Measurements from ENCODE around the gene CNST.

CNST gene

GRCh38 chr1:246683521-246683920 lies 117.3 kb downstream of the CNST start:
- no peak overlapping the region for H3K4me3 ChIP-seq (ENCODE audit: low read length)
- H4K20me1 ChIP-seq (ENCODE audit: insufficient read depth, low read length): no peaks in the 10 kb centered on the region
- no peak for TF ChIP-seq EZH2 (optimal IDR thresholded peaks at IDR 0.05; ENCODE audit: low read depth, low read length)
- TF ChIP-seq CTCF (IDR thresholded peaks at IDR 0.05; ENCODE audit: low read length): no peak
- no peak for TF ChIP-seq EZH2phosphoT487 (IDR thresholded peaks at IDR 0.05; ENCODE audit: low read length)
- no peaks in the 10 kb centered on the region for H3K9me3 ChIP-seq (replicated peaks; ENCODE audit: insufficient read depth, low read length)
- H3K79me2 ChIP-seq (ENCODE audit: low read length): no peaks in the 10 kb centered on the region
- no peaks in the 10 kb centered on the region for H3K36me3 ChIP-seq (replicated peaks; ENCODE audit: insufficient read depth, low read length)
- no peaks in the 10 kb centered on the region for H3K9me2 ChIP-seq (replicated peaks; ENCODE audit: insufficient read depth, low read length)
- no peaks in the 10 kb centered on the region for H3K27me3 ChIP-seq (replicated peaks; ENCODE audit: insufficient read depth, low read length)
- no peak overlapping the region for H3K9ac ChIP-seq (ENCODE audit: low read length)
- no peak overlapping the region for H3K4me2 ChIP-seq (ENCODE audit: low read depth, low read length)
- H3F3A ChIP-seq (ENCODE audit: insufficient read depth, low read length): no peaks in the 10 kb centered on the region
- H3K4me1 ChIP-seq (ENCODE audit: low read length): no peaks in the 10 kb centered on the region
- no peak overlapping the region for H2AFZ ChIP-seq (ENCODE audit: low read length)
- H3K27ac ChIP-seq (ENCODE audit: low read length): no peak overlapping the region
- DNase-seq: no peak

- no peaks in the 10 kb centered on the region for H4K20me1 ChIP-seq (ENCODE audit: insufficient read depth, low read length)
- no peaks in the 10 kb centered on the region for H3F3A ChIP-seq (ENCODE audit: insufficient read depth, low read length)
- no peaks in the 10 kb centered on the region for H3K9me3 ChIP-seq (replicated peaks; ENCODE audit: insufficient read depth, low read length)
- H3K4me1 ChIP-seq (ENCODE audit: low read length): no peaks in the 10 kb centered on the region
- H3K27ac ChIP-seq (ENCODE audit: low read length): no peak overlapping the region
- no peak overlapping the region for H3K9ac ChIP-seq (ENCODE audit: low read length)
- no peaks in the 10 kb centered on the region for H3K9me2 ChIP-seq (replicated peaks; ENCODE audit: insufficient read depth, low read length)
- TF ChIP-seq EZH2phosphoT487 (IDR thresholded peaks at IDR 0.05; ENCODE audit: low read length) (no peak), EZH2 (optimal IDR thresholded peaks at IDR 0.05; ENCODE audit: low read depth, low read length) (no peak), CTCF (IDR thresholded peaks at IDR 0.05; ENCODE audit: low read length) (no peak)
- no peak overlapping the region for H3K4me2 ChIP-seq (ENCODE audit: low read depth, low read length)
- H3K27me3 ChIP-seq (replicated peaks; ENCODE audit: insufficient read depth, low read length): no peaks in the 10 kb centered on the region
- H2AFZ ChIP-seq (ENCODE audit: low read length): no peak overlapping the region
- DNase-seq: no peak
- H3K79me2 ChIP-seq (ENCODE audit: low read length): no peaks in the 10 kb centered on the region
- H3K36me3 ChIP-seq (replicated peaks; ENCODE audit: insufficient read depth, low read length): no peaks in the 10 kb centered on the region
- no peak overlapping the region for H3K4me3 ChIP-seq (ENCODE audit: low read length)
Measured at GRCh38 chr1:246687002-246687401, 120.7 kb downstream of the CNST start.

- Histone ChIP-seq H2AFZ (ENCODE audit: low read length) (peak overlapping the region; percentile 68), H3K9me2 (replicated peaks; ENCODE audit: insufficient read depth, low read length) (no peaks in the 10 kb centered on the region), H3K36me3 (replicated peaks; ENCODE audit: insufficient read depth, low read length) (no peaks in the 10 kb centered on the region), H3K27me3 (replicated peaks; ENCODE audit: insufficient read depth, low read length) (no peaks in the 10 kb centered on the region), H4K20me1 (ENCODE audit: insufficient read depth, low read length) (no peaks in the 10 kb centered on the region), H3F3A (ENCODE audit: insufficient read depth, low read length) (no peaks in the 10 kb centered on the region), H3K4me2 (ENCODE audit: low read depth, low read length) (peak overlapping the region; percentile 70), H3K9me3 (replicated peaks; ENCODE audit: insufficient read depth, low read length) (no peaks in the 10 kb centered on the region), H3K4me3 (ENCODE audit: low read length) (peak overlapping the region; percentile 51), H3K4me1 (ENCODE audit: low read length) (no peaks in the 10 kb centered on the region), H3K9ac (ENCODE audit: low read length) (peak overlapping the region; percentile 13; the same call in 1 of the 2 replicates), H3K27ac (ENCODE audit: low read length) (no peak overlapping the region), H3K79me2 (ENCODE audit: low read length) (no peaks in the 10 kb centered on the region)
- peak; percentile 84 for DNase-seq
- peak; percentile 96 for TF ChIP-seq CTCF (IDR thresholded peaks at IDR 0.05; ENCODE audit: low read length)
- no peak for TF ChIP-seq EZH2phosphoT487 (IDR thresholded peaks at IDR 0.05; ENCODE audit: low read length)
- no peak for TF ChIP-seq EZH2 (optimal IDR thresholded peaks at IDR 0.05; ENCODE audit: low read depth, low read length)
Measured at GRCh38 chr1:246689409-246690008, 123.3 kb downstream of the CNST start.
